Aorta (tissue), 5 donors: ENCODE data around the gene CDC16. TPM values are rescaled to one million over a fixed set of nuclear protein-coding genes. Genes with fewer than 3 reads are reported as not detected.
"Not testable (repeated sequence)": the region's sequence is repeated elsewhere in the genome, so short reads cannot be mapped to it uniquely, and the experiment has no call there.

ENCODE experiments used
- ATAC-seq: fragments of 200-7000 bp; cut with Tn5 transposase; one replicate; pipeline ENCODE4 v1.9.1; 2022; ENCODE audit warnings: moderate library complexity; ENCODE audit not compliant: low FRiP score
- DNase-seq, 2 donors: peaks; one replicate each; pipeline ENCODE4 v3.0.0-alpha.2; 2020
- H3K27ac ChIP-seq, 2 donors: one replicate each; pipeline ENCODE4 v1.5.1; 2013; ENCODE audit warnings: low read length in 2 of 2, mild to moderate bottlenecking in 2 of 2, moderate library complexity in 2 of 2, control low read depth in 1 of 2, inconsistent platforms in 1 of 2, low read depth in 1 of 2
- H3K27me3 ChIP-seq, 2 donors: one replicate each; pipeline ENCODE4 v1.6.1; 2013; ENCODE audit warnings: control low read depth in 1 of 2, low read length in 1 of 2, mild to moderate bottlenecking in 1 of 2, moderate library complexity in 1 of 2; ENCODE audit not compliant: insufficient read depth in 2 of 2, control insufficient read depth in 1 of 2
- H3K36me3 ChIP-seq, 2 donors: one replicate each; pipeline ENCODE4 v1.6.1; 2013; ENCODE audit warnings: control low read depth in 1 of 2, low read length in 1 of 2, mild to moderate bottlenecking in 1 of 2; ENCODE audit not compliant: insufficient read depth in 2 of 2, control insufficient read depth in 1 of 2
- H3K4me1 ChIP-seq, 2 donors: one replicate each; pipeline ENCODE4 v1.6.1; 2013; ENCODE audit warnings: low read length in 2 of 2, control low read depth in 1 of 2, mild to moderate bottlenecking in 1 of 2, moderate library complexity in 1 of 2; ENCODE audit not compliant: insufficient read depth in 2 of 2, control insufficient read depth in 1 of 2
- H3K4me3 ChIP-seq, 2 donors: one replicate each; pipeline ENCODE4 v1.5.1; 2013; ENCODE audit warnings: low read length in 2 of 2, control low read depth in 1 of 2, mild to moderate bottlenecking in 1 of 2
- H3K9me3 ChIP-seq: one replicate; pipeline ENCODE4 v1.6.1; 2013; ENCODE audit warnings: mild to moderate bottlenecking, low read length; ENCODE audit not compliant: control insufficient read depth
- WGBS, 2 donors: extraction: QIAGEN DNeasy Blood & Tissue Kit; methylation state at CpG; one replicate each; pipeline ENCODE4 v1.1.7; 2013; 5-methylcytosine and 5-hydroxymethylcytosine counted together
- intact Hi-C, 2 donors: fragments of 100-400 bp; cut with DNase I; formaldehyde crosslinking; loops; one replicate each; pipeline versions ENCODE4 v1.14.2 to v1.15.0; 2022
- polyA plus RNA-seq, 2 donors: library from polyadenylated mRNA; stranded (reverse); fragments of 200-250 nt; gene quantifications; one replicate each; pipeline ENCODE4 v1.2.3, GENCODE V29; 2013
- total RNA-seq, 2 donors: library from RNA; stranded (reverse); fragmentation: NEBNext Ultra II Directional; extraction: Animal tissue kit (Norgen Biotek cat#: 25700); gene quantifications; one replicate each; pipeline ENCODE4 v1.2.1, GENCODE V29; 2021
- donor health status: healthy with polysubstance abuse.
- donor health status: Bipolar disorder and iron deficiency.
- donor health status: DM: no; HTN: no; CAD: no.
- donor health status: DM: no; HTN: no; CAD: no.
- donor health status: DM: yes; HTN: yes; CAD: no.

Gene CDC16
- total and polyA plus RNA-seq, 4 donors: 31.1 to 86.9 (median 56.4) TPM

- no peak overlapping the region for H3K27ac ChIP-seq
- no peak for DNase-seq
- WGBS, 2 donors: 44 to 67% methylated on average over 3 of the region's 3 CpGs
- H3K36me3 ChIP-seq: peaks cover 7 to 21% of the 10 kb centered on the region in 2 donors
- H3K4me3 ChIP-seq: no peak overlapping the region
- ATAC-seq: no peak
- intact Hi-C loops: no loop called here
- no peaks in the 10 kb centered on the region for H3K9me3 ChIP-seq
- no peaks in the 10 kb centered on the region for H3K4me1 ChIP-seq
- H3K27me3 ChIP-seq: no peaks in the 10 kb centered on the region
These were observed 26.8 kb downstream of the CDC16 start for GRCh38 chr13:114261328-114261965.

GRCh38 chr13:114263578-114263977 lies 28.9 kb downstream of the CDC16 start:
- H3K36me3 ChIP-seq: peaks cover 12 to 19% of the 10 kb centered on the region in 2 donors
- H3K9me3 ChIP-seq: no peaks in the 10 kb centered on the region
- no peaks in the 10 kb centered on the region for H3K4me1 ChIP-seq
- intact Hi-C loops: no loop called here
- no peak overlapping the region for H3K27ac ChIP-seq
- no peaks in the 10 kb centered on the region for H3K27me3 ChIP-seq
- DNase-seq (no peak), ATAC-seq (no peak)
- no peak overlapping the region for H3K4me3 ChIP-seq
- 81 to 90% methylated on average over 5 of the region's 5 CpGs for WGBS, 2 donors

- H3K4me1 ChIP-seq, DNase-seq, ATAC-seq, H3K27ac ChIP-seq, H3K9me3 ChIP-seq, H3K27me3 ChIP-seq, intact Hi-C loops, H3K4me3 ChIP-seq: not testable (repeated sequence)
- peaks cover 13 to 21% of the 10 kb centered on the region in 2 donors for H3K36me3 ChIP-seq
- 86 to 95% methylated on average over 13 of the region's 13 CpGs for WGBS, 2 donors
These were observed 29.6 kb downstream of the CDC16 start for GRCh38 chr13:114264313-114264712.

GRCh38 chr13:114264886-114265611 lies 30.4 kb downstream of the CDC16 start:
- intact Hi-C loops: no loop called here
- no peaks in the 10 kb centered on the region for H3K27me3 ChIP-seq
- no peaks in the 10 kb centered on the region for H3K4me1 ChIP-seq
- no peak for DNase-seq
- peaks cover 13 to 17% of the 10 kb centered on the region in 2 donors for H3K36me3 ChIP-seq
- 73 to 75% methylated on average over 8 of the region's 8 CpGs for WGBS, 2 donors
- H3K4me3 ChIP-seq: no peak overlapping the region
- ATAC-seq: no peak
- no peak overlapping the region for H3K27ac ChIP-seq
- H3K9me3 ChIP-seq: no peaks in the 10 kb centered on the region

- H3K36me3 ChIP-seq: peaks cover 12 to 13% of the 10 kb centered on the region in 2 donors
- WGBS, 2 donors: 95 to 96% methylated on average over 5 of the region's 5 CpGs
- intact Hi-C loops: no loop called here
These were observed 31.5 kb downstream of the CDC16 start for GRCh38 chr13:114266241-114266640.

GRCh38 chr13:114268344-114269280 lies 33.9 kb downstream of the CDC16 start:
- Histone ChIP-seq H3K36me3 (peaks cover 9% of the 10 kb centered on the region in 2 donors), H3K4me1 (no peaks in the 10 kb centered on the region), H3K9me3 (no peaks in the 10 kb centered on the region), H3K4me3 (no peak overlapping the region), H3K27ac (no peak overlapping the region), H3K27me3 (no peaks in the 10 kb centered on the region)
- ATAC-seq (no peak), DNase-seq (no peak)
- intact Hi-C loops: no loop called here
- 95% methylated on average over 6 of the region's 6 CpGs for WGBS, 2 donors

More at GRCh38 chr13:114266241-114266640, 31.5 kb downstream of the CDC16 start:
- ATAC-seq: no peak
- no peaks in the 10 kb centered on the region for H3K27me3 ChIP-seq
- no peaks in the 10 kb centered on the region for H3K4me1 ChIP-seq
- no peak overlapping the region for H3K4me3 ChIP-seq
- no peak for DNase-seq
- H3K9me3 ChIP-seq: no peaks in the 10 kb centered on the region
- H3K27ac ChIP-seq: no peak overlapping the region

- WGBS, 2 donors: 88 to 90% methylated on average over 4 of the region's 4 CpGs
- Histone ChIP-seq H3K4me3 (no peak overlapping the region), H3K36me3 (peaks cover 9% of the 10 kb centered on the region in 2 donors), H3K27ac (no peak overlapping the region), H3K9me3 (no peaks in the 10 kb centered on the region), H3K4me1 (no peaks in the 10 kb centered on the region), H3K27me3 (no peaks in the 10 kb centered on the region)
- ATAC-seq (no peak), DNase-seq (no peak)
- intact Hi-C loops: no loop called here
These were observed 34.6 kb downstream of the CDC16 start for GRCh38 chr13:114269281-114269770.

GRCh38 chr13:114272977-114273376 lies 38.3 kb downstream of the CDC16 start:
- Histone ChIP-seq H3K27ac (no peak overlapping the region), H3K4me1 (no peaks in the 10 kb centered on the region), H3K36me3 (peaks cover 8 to 9% of the 10 kb centered on the region in 2 donors), H3K9me3 (no peaks in the 10 kb centered on the region), H3K4me3 (no peak overlapping the region), H3K27me3 (no peaks in the 10 kb centered on the region)
- intact Hi-C loops: no loop called here
- 77 to 85% methylated on average over 2 of the region's 2 CpGs for WGBS, 2 donors
- DNase-seq: no peak
- no peak for ATAC-seq
